HG03558 (cell line): ENCODE results near the gene FAM184B.
"Not testable (repeated sequence)": the region's sequence is repeated elsewhere in the genome, so short reads cannot be mapped to it uniquely, and the experiment has no call there.

Experiments used
- ATAC-seq: cut with Tn5 transposase; IDR thresholded peaks from one replicate; pipeline ENCODE4 v1.9.1; 2021; ENCODE audit warnings: moderate number of reproducible peaks; ENCODE audit not compliant: unreplicated experiment; ENCODE audit errors: extremely low read depth

Gene FAM184B

DNA sequence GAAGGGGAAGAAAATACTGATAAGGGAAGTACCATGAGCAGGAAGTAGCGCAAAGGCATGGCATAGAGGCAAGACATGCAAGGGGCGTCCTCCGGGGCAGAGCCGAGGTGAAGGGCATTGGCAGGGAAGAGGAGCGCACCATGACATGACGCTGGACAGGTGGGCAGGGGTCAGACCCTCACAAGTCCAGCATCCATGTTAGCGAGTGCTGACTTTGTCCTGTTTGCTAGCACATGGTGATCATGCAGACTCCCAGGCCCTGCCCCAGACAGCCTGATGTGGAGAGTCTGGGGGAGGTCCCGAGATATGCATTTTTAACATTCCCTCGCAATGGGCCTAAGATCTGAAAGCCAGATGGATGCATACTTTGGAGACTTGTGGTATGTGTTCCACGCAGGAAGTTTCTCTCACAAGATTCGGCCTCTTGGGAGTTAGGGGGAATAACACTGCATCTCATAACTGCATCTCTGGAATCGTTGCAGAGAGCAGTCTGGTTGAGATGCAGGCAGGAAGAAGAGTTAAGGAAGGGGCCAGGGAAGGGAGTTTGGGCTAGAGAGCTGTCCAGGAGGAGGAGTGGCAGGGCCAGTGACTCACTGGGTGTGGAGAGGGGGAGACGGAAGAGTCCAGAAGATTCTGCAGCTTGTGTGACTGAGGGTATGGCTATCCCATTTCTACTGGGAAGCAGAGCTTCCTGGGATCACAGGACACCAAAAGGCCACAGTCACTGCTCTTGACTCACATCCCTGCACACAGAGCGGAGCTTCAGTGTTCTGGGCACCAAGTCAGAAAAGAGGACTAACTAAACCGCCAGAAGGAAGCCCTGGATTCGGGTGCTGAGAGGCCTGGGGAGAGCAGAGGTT lies 59.7 kb downstream of the FAM184B start:
- no peak for ATAC-seq

DNA sequence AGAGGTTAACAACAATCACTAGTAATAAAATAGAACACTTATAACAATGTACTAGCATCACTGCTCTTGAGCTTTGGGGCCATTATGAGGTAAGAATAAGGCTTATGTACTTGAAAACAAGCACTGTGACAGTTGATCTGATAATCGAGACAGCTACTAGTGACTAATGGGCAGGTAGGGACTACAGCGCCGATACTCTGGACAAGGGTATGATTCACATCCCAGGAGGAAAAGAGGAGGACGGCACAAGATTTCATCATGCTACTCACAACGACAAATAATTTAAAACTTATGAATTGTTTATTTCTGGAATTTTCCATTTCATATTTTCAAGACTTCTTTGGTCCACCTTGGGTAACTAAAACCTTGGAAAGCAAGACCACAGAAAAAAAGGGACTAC lies 62.3 kb downstream of the FAM184B start:
- ATAC-seq: no peak

DNA sequence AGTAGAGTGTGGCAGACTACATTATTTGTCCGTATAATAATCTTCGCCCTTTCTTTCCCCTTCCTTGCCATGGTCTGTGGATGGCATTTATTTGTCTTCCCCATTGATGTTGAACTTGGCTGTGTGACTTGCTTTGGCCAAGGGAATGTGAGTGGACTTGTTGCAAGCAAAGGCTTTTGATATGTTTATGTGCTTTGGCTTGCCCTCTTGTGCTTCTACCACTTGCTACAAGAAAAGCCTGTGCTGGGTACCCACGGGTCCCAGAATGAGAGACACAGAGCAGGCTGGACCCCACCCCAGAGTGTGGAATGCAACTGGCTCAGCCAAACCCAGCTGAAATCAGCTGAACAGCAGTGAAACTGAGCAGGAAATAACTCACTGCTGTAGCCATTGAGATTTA lies 63.0 kb downstream of the FAM184B start:
- no peak for ATAC-seq

DNA sequence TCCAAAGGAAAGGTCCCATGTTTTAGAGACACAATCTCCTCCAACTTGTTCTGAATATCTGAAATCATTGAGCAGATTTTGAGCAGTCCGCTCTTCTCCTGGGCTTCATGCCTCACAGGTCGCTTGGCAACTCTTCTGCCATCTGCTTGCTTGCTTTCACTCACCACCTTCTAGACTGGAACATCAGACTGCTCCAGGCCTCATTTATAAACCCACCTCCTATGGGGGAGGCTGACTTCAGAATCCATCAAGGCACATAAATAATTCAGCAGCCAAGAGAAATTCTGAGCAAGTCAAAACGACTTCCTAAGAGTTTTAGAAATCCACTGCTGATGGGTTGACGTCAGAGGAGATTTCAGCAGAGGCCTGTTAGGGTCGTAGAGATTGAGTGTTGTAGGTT lies 64.1 kb downstream of the FAM184B start:
- no peak for ATAC-seq

DNA sequence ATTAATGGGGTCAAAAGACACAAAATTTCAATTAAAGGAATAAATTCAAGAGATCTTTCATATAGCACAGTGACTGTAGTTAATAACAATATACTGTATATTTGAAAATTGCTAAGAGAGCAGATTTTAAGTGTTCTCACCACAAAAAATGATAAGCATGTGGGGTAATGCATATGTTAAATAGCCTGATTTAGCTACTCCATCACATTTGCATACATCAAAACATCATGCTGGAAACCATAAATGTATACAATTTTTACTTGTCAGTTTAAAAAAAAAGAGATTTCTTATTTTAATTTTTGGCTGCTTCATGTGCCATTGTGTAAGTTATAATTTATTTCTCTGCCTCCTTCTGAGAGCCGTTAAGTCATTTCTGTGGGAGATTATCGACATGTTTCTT lies 65.9 kb downstream of the FAM184B start:
- no peak for ATAC-seq

DNA sequence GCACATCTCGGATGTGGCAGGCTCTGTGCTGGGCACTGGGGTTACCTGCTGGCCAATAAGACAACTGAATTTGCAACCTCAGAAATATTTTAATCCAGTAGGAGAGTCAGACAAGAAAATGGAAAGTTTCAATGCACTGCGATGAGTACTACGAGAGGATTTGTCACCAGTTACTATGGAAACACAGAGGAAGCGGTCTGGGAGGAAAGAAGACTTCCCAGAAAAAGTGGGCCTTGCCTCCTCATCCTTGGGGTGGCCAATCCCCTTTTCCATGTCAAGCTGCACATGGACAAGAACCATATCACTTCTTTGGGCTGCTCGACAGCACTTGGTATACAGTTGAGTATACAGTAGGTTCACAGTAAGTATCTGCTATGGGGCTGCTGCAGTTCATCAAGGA lies 67.6 kb downstream of the FAM184B start:
- ATAC-seq: no peak

DNA sequence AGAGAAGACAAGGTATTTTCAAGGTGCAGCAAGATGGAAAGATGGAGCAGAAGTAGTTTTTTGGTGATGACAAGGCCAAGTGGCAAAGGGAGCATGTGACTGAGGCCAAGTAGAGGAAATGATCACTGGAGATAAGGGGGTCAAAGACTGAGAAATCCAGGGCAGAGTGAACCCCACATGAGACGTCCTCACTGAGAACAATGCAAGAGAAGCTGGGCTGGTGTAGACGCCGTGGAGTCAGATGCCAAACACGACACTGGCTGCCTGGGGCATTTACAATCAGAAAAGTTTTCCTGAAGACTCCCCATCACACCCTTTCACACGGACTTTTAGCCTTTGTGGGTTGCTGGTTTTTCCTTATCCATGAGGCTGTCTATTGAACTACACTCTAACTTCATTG lies 69.3 kb downstream of the FAM184B start:
- ATAC-seq: no peak

DNA sequence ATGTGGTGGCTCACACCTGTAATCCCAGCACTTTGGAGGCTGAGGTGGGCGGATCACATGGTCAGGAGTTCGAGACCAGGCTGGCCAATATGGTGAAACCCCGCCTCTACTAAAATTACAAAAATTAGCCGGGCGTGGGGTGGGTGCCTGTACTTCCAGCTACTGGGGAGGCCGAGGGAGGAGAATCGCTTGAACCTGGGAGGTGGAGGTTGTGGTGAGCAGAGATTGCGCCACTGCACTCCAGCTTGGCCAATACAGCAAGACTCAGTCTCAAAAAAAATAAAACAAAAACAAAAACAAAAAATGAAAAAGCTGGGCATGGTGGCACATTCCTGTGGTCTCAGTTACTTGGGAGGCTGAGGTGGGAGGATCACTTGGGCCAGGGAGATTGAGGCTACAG lies 70.2 kb downstream of the FAM184B start:
- not testable (repeated sequence) for ATAC-seq

DNA sequence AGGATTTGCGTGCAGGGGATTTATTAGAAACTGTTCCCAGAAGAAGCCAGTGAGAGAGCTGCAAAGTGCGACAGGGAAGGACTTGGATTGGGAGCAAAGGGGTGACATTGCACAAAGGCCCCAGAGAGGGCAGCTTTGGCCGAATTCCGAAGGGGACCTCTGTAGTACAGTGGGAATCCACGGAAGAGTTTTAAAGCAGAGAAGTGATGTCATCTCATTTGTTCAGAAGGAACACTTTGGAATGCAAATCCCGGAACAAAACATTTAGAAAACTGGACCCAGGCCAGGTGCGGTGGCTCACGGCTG lies 71.7 kb downstream of the FAM184B start:
- ATAC-seq: no peak

DNA sequence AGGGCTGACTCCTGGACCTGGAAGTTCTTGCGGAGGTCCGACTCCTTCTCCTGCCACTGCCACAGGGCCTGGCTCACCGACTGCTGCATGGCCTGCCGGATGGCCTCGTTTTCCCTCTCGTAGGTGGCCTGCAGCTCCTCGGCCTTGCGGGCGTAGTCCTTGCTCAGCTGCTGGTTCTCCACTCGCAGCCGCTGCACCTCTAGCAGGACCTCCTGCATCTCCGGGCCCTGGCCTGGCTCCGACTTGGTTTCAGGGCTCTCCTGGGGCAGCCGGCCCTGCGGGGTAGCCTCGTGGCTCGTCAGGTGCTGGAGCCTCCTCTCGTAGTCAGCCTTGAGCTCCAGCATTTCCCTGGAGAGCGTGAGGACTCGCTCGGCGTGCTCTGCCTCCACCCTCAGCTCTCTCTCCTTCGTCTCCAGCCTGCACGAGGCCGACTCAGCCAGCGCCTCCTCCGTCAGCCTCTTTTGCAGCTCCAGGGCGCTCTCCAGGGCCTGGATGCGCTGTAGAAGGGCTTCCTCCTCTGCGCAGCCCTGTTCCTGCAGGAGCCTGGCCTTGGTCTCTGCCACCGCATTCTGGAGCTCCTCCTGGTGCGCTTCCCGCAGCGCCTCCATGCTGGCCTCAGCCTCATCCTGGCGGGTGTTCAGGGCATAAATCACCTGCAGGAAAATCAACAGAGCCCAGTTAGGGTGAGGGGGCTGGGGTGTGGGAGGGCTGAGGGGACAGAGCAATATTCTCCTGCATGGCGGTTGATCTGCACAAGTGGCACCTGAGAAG lies 72.2 kb downstream of the FAM184B start:
- ATAC-seq: no peak

DNA sequence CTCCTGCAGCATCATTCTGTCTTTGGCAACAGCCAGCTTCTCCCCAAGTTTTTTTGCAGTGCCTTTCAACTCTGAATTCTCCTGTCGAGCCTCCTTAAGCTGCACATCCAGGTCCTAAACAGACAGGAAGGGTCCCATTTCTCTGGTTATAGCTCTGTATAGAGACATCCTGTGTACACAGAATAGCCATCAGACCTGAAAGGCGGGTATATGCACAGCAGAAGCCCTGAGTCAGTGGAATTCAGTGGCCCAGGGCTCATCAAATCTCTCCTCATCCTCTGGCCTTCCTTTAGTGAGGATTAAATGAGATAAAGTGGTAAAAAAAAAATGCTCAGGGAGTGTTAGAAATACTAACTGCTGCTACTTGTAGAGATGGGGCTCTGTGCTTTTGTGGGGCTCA lies 73.8 kb downstream of the FAM184B start:
- no peak for ATAC-seq

DNA sequence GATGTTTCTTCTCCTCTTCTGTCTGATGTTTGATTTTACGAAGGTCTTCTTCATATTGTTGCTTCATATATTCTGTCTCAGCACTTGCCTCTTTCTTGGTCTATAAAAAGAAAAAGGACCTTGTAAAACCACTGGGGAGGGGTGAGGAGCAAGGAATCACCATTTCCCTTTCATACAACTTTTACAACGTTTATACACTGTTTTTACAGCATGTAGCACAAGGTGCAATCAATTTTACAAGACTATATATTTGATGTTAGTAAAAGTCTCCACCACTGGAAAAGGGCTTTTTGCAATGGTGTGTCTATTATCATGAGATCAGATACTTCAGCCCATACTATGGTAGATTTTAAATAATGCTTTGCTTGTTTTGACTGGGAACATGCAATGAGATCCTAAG lies 76.3 kb downstream of the FAM184B start:
- ATAC-seq: no peak

DNA sequence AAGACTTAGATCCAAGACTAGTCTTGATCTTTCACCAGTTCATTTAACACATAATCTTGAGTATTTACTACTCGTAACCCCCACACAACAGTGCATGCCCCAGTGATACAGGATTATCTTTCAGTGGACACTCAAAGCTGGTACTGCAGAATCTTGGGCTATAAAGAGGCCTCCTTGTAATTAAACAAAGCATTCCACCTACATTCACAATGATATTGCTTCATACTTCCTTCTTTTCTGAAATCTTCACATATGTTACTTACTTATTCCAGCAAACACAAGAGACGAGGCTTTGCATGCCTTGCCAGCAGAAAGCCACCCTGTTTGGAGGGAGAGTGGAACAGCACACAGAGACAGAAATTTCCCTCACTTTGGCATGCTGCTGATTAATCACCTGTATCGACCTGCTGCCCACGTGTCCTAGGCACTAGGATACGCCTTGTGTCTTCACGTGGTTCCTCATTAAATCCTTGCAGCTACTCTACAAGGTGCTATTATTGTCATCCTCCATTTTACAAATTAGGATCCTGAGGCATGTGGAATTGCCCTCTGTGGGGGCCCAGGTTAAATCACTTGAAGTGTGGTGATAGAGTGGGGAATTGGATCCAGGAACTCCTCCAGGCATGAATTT lies 77.3 kb downstream of the FAM184B start:
- no peak for ATAC-seq

DNA sequence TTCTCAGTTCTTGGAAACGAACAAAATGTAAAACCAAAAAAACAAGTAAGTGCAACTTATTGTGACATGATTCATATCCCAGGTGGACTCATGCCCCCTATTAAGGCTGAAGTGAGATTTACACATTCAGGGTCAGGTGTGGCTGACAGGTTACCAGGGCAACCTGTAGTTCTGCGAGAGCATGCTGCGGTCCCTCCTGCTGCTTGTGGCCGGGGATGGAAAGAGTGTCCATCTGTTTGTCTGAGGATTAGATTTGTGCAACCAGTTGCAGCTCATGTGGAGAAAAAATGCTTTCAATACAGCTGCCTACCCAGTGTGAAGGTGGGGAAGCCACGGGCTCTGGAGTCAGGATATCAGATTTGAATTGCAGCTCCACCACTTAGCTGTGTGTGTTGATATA lies 78.8 kb downstream of the FAM184B start:
- ATAC-seq: no peak

DNA sequence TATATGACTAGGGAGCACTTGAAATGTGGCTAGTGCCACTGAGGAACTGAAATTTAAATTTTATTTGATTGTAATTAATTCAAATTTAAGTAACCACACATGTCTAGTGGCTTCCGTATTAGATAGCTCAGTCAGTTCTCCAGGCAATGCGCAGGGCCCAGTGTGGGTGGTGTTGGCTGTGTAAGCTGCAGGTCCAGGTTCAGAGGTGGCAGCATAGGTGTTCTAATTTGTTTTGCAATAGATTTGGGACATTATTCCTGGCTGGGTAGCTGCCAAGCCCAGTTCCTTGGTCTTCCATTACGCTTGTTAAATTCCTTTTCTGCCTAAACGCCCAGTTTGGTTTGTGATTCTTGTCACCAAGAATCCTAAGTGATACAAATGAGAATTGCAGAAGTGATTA lies 79.5 kb downstream of the FAM184B start:
- ATAC-seq: no peak

DNA sequence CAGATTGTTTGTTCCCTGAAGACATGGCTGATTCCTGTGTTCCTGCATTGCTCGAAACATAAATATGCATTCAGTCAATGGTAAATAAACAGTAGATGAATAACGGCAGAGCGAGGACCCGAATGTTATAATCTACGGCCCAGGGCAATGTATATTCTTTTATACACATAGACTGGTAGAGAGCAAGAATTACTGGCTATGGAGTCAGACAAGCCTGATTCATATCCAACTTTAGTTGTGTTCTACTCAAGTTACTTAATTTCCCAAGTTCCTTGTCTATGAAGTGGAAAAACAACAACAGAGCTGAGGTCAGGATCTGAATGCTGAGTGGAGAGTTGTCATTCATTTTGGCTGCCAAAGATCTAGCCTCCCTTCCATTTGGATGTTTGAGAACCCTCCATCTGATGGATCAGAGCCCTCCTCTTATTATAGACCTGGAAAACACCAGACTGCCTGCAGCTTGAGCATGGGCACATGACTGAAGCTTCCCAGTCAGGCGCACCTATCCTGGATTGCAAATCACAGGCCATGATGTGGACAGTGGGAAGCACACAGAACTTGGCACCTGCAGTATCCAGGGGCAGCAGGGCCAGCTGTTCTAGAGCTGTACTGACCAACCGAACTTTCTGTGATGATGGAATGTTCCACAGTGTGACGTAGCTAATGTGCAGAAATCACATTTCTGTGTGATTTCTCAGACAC lies 80.1 kb downstream of the FAM184B start:
- ATAC-seq: no peak

DNA sequence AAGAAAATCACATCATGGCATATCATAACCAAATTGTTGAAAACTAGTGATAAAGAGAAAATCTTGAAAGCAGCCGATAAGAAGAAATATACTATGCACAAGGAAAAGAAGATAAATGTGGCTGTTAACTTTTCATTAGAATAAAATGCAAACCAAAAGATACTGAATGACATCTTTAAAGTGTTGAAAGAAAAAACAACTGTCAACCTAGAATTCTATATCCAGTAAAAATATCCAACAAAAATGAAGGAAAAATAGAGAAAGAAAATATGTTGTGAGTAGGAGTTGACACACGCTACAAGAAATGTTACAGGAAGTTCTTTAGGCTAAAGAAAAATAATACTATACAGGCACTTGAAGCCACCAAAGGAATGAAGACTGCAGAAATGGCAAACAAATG lies 82.0 kb downstream of the FAM184B start:
- no peak for ATAC-seq

DNA sequence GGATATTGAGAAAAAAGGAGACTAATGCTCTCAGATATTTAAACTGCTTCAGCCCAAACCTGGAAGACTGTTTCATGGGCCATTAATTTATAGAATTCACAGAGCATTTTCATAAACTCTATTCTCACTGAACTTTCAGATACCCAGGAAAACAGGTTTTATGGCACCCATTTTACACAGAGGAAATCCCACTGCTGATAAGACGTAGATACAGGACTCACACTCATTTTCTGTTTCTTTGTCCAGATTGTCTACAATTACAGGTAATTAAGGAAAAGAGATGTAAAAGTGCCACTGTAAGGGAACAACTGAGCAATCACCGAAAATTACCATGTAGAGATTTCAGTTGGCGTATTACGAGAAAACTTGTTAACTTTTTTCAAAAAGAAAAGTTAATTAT lies 83.3 kb downstream of the FAM184B start:
- ATAC-seq: no peak

DNA sequence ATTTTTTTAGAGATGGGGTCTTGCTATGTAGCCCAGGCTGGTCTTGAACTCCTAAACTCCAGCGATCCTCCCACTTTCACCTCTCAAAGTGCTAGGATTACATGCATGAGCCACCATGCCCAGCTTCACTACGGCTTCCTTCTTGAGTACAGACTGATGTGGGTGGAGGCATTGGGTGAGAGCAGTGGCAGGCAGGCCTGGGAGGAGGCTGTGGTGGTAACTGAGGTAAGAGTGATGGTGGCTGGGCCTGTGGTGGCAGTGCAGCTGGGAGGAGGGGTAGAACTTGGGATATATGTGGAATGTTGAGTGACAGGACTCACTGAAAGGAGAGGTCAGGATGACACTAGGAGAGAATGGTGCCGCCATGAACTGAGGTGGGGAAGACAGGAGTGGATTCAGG lies 86.1 kb downstream of the FAM184B start:
- ATAC-seq: no peak

DNA sequence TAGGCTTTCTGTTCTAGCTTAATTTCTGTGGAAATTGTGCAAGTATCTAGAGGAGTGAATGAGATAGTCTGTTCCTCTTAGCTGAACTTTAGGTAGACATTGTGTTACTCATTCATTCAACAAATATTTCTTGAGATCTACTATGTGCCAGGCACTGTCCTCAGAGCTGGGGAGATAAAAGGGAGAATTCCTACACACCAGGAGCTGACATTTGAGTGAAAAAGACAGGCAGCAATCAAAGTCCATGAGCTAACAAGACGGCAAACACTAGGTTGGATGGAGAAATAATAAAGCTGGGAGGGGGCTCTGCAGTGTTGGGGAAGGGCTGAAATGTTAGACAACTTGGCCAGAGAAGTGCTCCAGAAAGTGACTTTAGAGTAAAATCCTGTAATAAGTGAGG lies 86.9 kb downstream of the FAM184B start:
- ATAC-seq: no peak

DNA sequence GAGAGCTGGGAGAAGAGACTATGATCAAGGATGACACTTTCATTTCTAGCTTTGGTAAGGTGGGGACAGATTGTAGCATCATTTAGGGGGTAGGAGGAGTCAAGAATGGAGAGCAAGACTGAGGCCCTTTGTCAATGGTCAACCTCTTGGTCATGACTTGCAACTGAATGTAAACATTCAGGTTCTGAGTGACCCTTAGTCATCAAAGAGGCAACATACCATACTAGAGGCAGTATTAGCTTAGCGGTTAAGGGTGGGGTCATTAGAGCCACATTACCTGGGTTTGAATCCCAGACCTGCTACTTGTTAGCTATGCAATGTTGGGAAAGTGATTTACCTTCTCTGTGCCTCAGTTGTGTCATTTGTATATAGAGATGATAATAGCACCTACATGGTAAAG lies 90.5 kb downstream of the FAM184B start:
- no peak for ATAC-seq
